ENCODE results near the gene NUDT22. TPM values are rescaled to one million over a fixed set of nuclear protein-coding genes. Genes with fewer than 3 reads are reported as not detected.

NUDT22 gene
- total RNA-seq, 1 donor from 2014 or later = 47.9 TPM

- TF ChIP-seq CTCF (conservative IDR thresholded peaks at IDR 0.05) = no peak
- Mint-ChIP-seq H3K9me3 (no peaks in the 10 kb centered on the region), H3K36me3 (peaks cover 4% of the 10 kb centered on the region), H3K27ac (peak overlapping the region; percentile 99), H3K27me3 (peaks cover 5% of the 10 kb centered on the region), H3K4me1 (ENCODE audit: unreplicated experiment) (peaks cover 17% of the 10 kb centered on the region), H3K4me3 (no peak overlapping the region)
- no peak for DNase-seq (ENCODE audit: extremely low spot score, unreplicated experiment)
Observed at GRCh38 chr11:64267207-64267945, 41.3 kb downstream of the NUDT22 start.

GRCh38 chr11:64268025-64268892, 42.2 kb downstream of the NUDT22 start:
- H3K4me1 Mint-ChIP-seq (ENCODE audit: unreplicated experiment) = peaks cover 19% of the 10 kb centered on the region
- H3K9me3 Mint-ChIP-seq = no peaks in the 10 kb centered on the region
- no peak for TF ChIP-seq CTCF (conservative IDR thresholded peaks at IDR 0.05)
- DNase-seq (ENCODE audit: extremely low spot score, unreplicated experiment) = no peak
- H3K36me3 Mint-ChIP-seq = peaks cover 4% of the 10 kb centered on the region
- peak overlapping the region; percentile 99 for H3K27ac Mint-ChIP-seq
- H3K4me3 Mint-ChIP-seq = peak overlapping the region; percentile 100
- peaks cover 5% of the 10 kb centered on the region for H3K27me3 Mint-ChIP-seq

- Mint-ChIP-seq H3K27me3 (peaks cover 5% of the 10 kb centered on the region), H3K36me3 (peaks cover 4% of the 10 kb centered on the region), H3K4me1 (ENCODE audit: unreplicated experiment) (peaks cover 19% of the 10 kb centered on the region), H3K9me3 (no peaks in the 10 kb centered on the region), H3K27ac (peak overlapping the region; percentile 99), H3K4me3 (peak overlapping the region; percentile 100)
- DNase-seq (ENCODE audit: extremely low spot score, unreplicated experiment) = no peak
- peak; percentile 15 for TF ChIP-seq CTCF (conservative IDR thresholded peaks at IDR 0.05)
Observed at GRCh38 chr11:64268893-64269539, 42.9 kb downstream of the NUDT22 start.

- peak overlapping the region; percentile 100 for H3K4me3 Mint-ChIP-seq
- peaks cover 19% of the 10 kb centered on the region for H3K4me1 Mint-ChIP-seq (ENCODE audit: unreplicated experiment)
- peak; percentile 98 for DNase-seq (ENCODE audit: extremely low spot score, unreplicated experiment)
- H3K27ac Mint-ChIP-seq = peak overlapping the region; percentile 99
- peak; percentile 14 for TF ChIP-seq CTCF (conservative IDR thresholded peaks at IDR 0.05)
- no peaks in the 10 kb centered on the region for H3K9me3 Mint-ChIP-seq
- peaks cover 4% of the 10 kb centered on the region for H3K36me3 Mint-ChIP-seq
- H3K27me3 Mint-ChIP-seq = peaks cover 5% of the 10 kb centered on the region
Observed at GRCh38 chr11:64269540-64270220, 43.6 kb downstream of the NUDT22 start.
